Loucy (cell line): ENCODE data around the gene IL12RB2.

ENCODE experiments used
- CTCF ChIP-seq: fragments of 200-600 bp; sonication (generic); conservative IDR thresholded peaks from 2 replicates; pipeline ENCODE4 v1.5.1; 2014; ENCODE audit warnings: mild to moderate bottlenecking, antibody characterized with exemption, low read length
- EZH2phosphoT487 ChIP-seq: fragments of 200-600 bp; IDR thresholded peaks from 2 replicates; pipeline ENCODE4 v1.6.1; 2018; ENCODE audit warnings: antibody characterized with exemption, mild to moderate bottlenecking, moderate library complexity, borderline replicate concordance

- no peak for TF ChIP-seq EZH2phosphoT487
- TF ChIP-seq CTCF = no peak
These were observed 6.4 kb downstream of the IL12RB2 start for GRCh38 chr1:67313934-67314671.
